Measurements from ENCODE around the gene FAU. TPM values are rescaled to one million over a fixed set of nuclear protein-coding genes. Genes with fewer than 3 reads are reported as not detected.
A peak's percentile ranks its signal among the peaks of the same experiment; 100 is the strongest.
"Not testable (repeated sequence)": the region's sequence is repeated elsewhere in the genome, so short reads cannot be mapped to it uniquely, and the experiment has no call there.

The FAU gene
- polyA plus RNA-seq, 3 donors = 528 to 810 (median 808) TPM

DNA sequence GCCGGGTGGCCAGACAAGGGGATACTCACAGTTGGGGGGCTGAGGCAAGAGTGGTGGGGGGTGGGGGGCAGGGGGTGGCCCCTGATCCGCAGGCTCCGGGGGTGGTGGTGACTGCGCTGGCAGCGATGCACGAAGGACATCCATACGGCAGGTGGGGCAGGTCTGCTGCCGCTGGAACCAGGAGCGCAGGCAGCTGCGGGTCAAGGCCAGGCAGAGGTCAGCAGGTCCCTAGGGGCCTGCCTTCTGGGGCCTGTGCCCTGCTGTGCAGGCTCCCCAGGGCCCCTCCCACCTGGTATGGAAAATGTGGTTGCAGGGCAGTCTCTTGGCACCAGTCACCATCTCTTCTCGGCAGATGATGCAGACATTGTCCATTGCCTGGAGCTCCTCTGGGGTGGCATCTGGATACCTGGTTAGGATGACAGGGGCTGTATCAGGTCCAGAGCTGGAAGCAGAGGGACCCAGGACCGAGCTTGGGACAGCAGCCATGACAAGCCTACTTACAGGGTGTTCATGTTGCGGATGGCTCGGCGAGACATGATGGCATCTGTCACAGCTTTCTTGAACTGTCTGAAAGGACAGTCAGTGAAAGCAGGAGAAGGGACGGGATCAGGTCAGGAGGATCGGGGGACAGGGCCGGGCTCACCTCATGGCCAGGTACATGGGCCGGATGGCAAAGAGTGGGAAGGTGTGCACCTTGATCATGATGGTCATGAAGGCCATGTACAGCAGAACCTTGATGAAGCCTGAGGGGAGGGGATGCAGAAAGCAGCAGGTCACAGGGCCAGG is 8.9 kb upstream of the FAU start:
- DNase-seq (ENCODE audit: extremely low read depth in 1 of 11, low read depth in 9 of 11, low spot score in 4 of 11) = no peak

DNA sequence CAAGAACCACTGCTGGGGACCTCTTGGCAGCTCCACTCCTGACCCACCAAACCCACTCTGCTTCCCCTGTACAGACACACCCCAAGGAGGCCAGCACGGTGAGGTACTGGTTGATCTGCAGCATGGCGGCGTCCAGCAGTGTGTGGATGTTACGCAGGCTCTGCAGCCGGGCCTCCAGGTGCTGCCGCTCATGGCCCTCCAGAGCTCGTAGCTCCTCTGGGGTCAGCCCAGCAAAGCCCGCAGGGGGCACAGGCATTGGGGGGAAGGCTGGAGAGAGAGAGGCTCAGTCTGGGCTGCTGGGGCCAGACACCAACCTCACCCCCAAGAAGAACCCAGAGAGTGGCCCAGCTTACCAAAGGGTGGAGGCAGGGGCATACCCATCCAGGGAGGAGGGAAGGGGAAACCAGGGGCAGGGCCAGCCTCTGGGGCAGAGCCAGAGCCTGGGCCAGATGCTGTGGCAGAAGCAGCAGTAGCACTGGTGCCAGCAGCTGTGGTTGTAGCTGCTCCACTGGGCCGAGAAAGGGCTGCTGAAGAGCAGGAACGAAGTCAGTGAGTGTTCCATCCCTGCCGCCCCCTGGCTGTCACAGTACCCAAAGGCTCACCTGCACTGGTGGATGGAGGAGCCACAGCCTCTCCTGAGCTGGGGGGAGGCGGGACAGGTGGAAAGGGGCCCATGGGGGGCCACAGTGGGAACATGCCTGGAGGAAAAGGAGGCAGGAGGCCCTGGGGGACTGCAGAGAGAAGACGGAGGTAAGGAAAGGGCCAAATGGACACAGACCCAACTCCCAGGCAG is 7.9 kb upstream of the FAU start:
- DNase-seq (ENCODE audit: extremely low read depth in 1 of 11, low read depth in 9 of 11, low spot score in 4 of 11) = no peak

- DNase-seq (ENCODE audit: extremely low read depth in 1 of 11, low read depth in 9 of 11, low spot score in 4 of 11) = no peak
Observed at GRCh38 chr11:65128182-65129145, 6.5 kb upstream of the FAU start.

GRCh38 chr11:65127473-65128181 is 5.7 kb upstream of the FAU start:
- no peak for DNase-seq (ENCODE audit: extremely low read depth in 1 of 11, low read depth in 9 of 11, low spot score in 4 of 11)

GRCh38 chr11:65126624-65127274 is 4.8 kb upstream of the FAU start:
- no peak for DNase-seq (ENCODE audit: extremely low read depth in 1 of 11, low read depth in 9 of 11, low spot score in 4 of 11)

- DNase-seq (ENCODE audit: extremely low read depth in 1 of 11, low read depth in 9 of 11, low spot score in 4 of 11) = no peak
Observed at GRCh38 chr11:65125197-65126056, 3.5 kb upstream of the FAU start.

DNA sequence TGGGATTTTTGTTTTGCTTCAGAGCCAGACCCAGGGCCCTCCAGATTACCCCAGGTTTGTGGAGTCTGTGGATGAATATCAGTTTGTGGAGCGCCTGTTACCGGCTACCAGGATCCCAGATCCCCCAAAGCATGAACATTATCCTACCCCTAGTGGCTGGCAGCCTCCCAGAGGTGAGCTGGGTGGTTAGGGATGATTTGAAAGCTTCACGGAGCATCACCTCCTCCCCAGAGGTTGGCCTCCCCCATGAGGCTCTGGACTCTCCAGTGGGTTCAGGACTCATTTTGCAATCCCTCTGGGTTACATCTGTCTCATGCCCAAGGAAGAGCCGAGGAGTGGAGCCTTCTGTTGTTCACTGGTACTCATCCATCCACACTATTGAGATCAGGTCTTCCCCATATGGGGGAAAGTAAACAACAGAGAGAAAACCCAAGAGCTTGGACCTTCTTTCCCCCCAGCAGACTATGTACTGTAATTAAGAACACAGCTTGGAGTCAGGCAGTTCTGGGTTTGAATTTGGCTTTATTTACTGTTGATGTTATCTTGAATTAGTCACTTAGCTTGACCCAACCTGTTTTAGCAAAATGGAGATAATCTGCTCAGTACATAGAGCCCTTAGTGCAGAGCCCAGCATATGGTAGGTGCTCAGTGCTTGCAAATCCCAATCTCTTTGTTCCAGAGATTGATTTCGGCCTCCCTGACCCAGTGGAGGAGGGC is 2.7 kb upstream of the FAU start:
- no peak for DNase-seq (ENCODE audit: extremely low read depth in 1 of 11, low read depth in 9 of 11, low spot score in 4 of 11)

DNA sequence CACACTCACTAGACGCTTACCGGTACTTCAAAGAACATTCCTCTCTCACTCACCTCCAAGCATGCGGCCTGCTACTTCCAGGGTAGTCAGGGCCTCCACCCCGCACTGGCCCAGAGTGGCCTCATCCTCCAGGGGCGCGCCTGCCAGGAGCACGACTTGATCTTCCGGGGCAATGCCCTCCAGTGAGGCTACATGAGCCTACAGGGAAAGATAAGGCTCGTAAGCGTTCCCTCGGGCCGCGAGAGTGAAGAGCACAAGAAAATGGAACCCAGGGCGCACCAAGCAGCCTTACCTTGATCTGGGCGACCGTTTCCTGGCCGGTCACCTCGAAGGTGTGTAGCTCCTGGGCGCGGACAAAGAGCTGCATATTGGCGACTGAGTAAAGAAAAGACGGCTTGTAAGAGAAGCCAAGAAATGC is 478 bp downstream of the FAU start:
- no peak for DNase-seq (ENCODE audit: extremely low read depth in 1 of 11, low read depth in 9 of 11, low spot score in 4 of 11)

GRCh38 chr11:65120831-65121230 is 1.1 kb downstream of the FAU start:
- DNase-seq (ENCODE audit: extremely low read depth in 1 of 11, low read depth in 9 of 11, low spot score in 4 of 11) = no peak

- no peak for DNase-seq (ENCODE audit: extremely low read depth in 1 of 11, low read depth in 9 of 11, low spot score in 4 of 11)
Observed at GRCh38 chr11:65119670-65119995, 2.3 kb downstream of the FAU start.

DNA sequence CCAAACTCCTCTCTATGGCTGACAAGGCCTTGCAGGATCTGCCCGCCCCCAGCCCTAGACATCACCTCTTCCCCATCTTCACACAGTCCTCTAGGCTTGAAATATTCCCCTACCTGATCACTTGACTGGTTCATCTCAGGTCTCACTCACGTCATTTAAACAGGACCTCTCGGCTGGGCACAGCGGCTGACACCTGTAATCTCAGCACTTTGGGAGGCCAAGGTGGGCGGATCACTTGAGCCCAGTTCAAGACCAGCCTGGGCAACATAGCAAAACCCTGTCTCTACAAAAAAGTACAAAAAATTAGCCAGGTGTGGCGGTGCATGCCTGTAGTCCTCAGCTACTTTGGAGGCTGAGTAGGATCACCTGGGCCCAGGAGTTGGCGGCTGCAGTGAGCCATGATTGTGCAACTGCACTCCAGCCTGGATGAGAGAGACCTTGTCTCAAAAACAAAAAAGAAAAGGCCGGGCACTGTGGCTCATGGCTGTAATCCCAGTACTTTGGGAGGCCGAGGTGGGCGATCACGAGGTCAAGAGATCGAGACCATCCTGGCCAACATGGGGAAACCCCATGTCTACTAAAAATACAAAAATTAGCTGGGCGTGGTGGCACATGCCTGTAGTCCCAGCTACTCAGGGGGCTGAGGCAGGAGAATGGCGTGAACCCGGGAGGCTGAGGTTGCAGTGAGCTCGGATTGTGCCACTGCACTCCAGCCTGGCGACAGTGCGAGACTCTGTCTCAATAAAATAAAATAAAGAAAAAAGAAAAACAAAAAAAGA is 2.9 kb downstream of the FAU start:
- DNase-seq (ENCODE audit: extremely low read depth in 1 of 11, low read depth in 9 of 11, low spot score in 4 of 11) = not testable (repeated sequence)

DNA sequence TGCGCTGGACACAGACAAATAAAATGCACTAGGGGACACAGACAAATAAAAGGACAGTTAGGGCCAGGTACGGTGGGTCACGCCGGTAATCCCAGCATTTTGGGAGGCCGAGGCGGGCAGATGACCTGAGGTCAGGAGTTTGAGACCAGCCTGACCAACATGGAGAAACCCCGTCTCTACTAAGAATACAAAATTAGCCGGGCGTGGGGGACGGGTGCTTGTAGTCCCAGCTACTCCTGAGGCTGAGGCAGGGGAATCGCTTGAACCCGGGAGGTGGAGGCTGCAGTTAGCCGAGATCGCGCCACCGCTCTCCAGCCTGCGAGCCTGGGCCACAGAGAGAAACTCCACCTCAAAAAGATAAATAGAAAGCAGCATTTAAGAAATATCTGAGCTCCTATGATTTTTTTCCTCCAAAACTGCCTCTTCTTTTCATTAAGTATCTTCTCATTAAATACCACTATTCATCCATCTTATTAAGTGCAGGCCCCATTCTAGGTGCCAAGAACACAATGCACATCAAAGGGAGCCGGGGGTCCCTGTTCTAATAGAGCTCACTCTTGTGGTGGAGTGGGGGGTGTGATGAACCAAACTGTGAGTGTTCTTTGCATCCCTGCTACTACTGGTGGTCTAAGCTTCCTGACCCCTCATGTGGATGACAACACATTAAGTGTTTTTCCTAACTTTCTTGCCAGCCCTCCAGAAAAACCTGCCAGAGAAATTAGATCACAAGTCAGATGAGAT is 3.7 kb downstream of the FAU start:
- DNase-seq (ENCODE audit: extremely low read depth in 1 of 11, low read depth in 9 of 11, low spot score in 4 of 11) = no peak

DNA sequence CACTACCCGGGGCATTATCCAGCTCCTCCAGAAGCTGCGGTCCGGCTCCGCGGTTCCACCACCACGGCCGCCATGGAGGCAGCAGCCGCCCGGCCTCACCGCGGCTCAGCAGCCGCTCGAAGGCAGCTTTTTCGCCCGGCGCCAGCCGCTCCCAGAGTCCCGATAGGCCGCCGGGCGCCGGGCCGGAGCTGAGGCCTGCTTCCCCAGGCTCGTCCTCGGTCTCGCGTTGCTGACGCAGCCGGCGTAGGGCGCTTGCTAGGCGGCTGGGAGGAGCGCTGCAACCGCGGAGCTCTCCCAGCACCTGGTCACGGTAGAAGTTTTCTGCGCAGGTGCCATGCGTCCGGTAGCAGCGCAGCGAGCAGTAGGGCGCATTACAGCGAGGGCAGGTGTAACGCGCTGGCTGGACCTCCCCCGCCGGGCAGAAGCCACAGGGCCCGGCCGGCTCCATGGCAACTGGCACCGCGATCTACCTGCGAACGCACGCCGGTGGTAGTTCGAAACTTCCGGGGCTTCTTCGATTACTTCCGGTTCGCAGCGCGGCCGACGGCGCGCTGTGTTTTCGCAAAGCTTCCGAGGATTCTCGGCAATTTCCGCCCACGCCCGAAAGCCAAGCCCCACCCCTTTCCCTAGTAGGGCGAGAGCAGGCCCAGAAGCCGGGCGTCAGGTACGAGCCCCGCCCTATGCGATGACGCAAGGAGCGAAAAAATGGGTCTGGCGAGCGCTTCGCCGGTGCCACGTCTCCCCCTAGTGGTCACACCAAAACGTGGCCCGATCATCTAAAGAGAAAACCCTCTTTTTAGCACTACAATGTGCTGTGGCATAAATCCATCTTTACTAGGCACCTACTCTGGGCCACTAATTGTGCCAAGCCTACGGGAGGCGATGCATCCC is 4.5 kb downstream of the FAU start, which contains the start of gene ZNHIT2:
TSS of gene ZNHIT2 (minus strand) at position 496 of the 891 bp plus-strand sequence. CDS start at position 448, 48 bp downstream.
- DNase-seq (ENCODE audit: extremely low read depth in 1 of 11, low read depth in 9 of 11, low spot score in 4 of 11) = peak; percentile 96 to 99 (median 98)
